Activated T-helper 1 cell treated with Interleukin-2 at 50 U/mL for 16 hours (primary cell): Measurements from ENCODE around the gene PRDM2.

Experiments used
- DNase-seq: peaks from one replicate; pipeline ENCODE4 v3.0.0-alpha.2; 2020; ENCODE audit warnings: low read depth

Gene PRDM2

GRCh38 chr1:13794231-13795187, 94.5 kb downstream of the PRDM2 start:
- DNase-seq, result no peak

DNA sequence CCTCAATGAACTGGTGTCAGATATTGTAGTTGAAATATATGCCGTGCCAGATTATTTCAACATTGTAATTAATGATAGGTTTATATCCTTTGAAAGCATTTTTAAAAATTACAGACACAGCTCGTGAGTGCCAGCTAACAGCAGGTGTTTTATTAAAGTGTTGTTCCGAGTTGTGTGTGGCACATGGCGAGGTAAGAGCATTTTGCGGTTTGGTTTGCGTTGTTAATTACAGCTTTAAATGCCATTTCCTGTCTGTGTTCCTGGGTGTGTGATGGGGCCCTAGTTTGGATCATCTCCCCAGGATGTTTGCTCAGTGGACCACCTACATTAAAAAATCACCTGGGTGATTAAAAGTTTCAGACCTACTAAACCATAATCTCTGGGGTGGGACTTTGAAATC, 97.4 kb downstream of the PRDM2 start:
- no peak for DNase-seq

- no peak for DNase-seq
Observed at GRCh38 chr1:13798120-13798519, 98.1 kb downstream of the PRDM2 start.

GRCh38 chr1:13799502-13800283, 99.7 kb downstream of the PRDM2 start:
- no peak for DNase-seq

- DNase-seq, result no peak
Observed at GRCh38 chr1:13801232-13801631, 101.2 kb downstream of the PRDM2 start.

DNA sequence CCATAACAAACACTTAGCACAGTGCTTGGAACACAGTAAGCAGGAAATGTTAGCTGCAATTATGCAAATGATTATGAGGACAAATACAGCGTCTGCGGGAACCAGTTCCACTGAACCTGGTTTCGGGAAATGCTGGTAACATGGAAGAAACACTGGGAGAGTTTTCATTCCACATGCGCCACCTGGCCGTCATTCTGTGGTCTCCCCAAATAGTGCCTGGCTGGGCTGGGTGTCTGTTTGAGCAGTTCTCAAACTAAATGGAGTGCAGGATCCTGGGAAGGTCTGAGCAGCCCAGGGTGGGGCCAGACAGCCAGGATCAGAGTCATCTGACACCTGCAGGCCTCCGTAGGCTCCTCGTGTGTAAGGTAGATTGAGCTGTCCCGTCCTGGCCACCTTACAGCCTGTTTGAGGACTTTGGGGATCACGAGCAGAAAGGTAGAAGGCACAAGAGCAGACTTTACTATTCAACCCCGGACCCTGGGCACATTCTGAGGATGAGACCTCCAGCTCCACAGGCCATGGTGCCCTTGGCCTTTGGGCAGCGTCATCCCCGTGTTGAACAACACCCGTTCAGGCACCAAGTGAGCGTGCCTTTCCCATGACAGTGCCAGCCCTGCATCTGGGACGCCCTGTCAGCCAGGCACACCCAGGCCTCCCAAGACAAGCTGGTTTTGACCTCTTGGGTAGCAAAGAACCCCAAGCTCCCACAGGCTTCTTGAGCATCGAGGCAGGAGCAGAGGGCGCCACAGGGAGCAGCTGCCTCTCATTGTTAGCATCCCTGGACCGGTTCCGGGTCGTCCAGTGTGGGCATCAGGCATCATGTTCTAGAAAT, 101.9 kb downstream of the PRDM2 start:
- no peak for DNase-seq

GRCh38 chr1:13802782-13803545, 103.0 kb downstream of the PRDM2 start:
- DNase-seq, result no peak

GRCh38 chr1:13803546-13804239, 103.7 kb downstream of the PRDM2 start:
- DNase-seq, result no peak

DNA sequence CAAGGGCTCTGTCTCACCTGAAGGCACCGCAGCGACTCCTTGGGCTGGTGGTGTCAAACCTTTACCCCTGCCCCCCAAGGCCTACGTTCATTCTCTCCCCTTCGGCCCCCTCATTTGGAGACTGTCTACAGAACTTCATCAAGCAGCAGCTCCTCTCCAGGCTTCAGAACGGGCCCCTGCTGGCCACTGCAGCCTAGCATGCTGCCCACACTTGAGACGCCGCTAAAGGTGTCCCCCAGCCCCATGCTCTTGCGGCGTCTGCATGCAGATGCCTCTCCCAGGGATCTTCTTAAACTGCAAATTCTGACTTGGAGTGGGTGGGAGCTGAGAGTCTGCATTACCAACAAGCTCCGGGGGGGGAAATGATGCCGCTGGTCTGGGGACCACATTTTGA, 104.2 kb downstream of the PRDM2 start:
- no peak for DNase-seq

- DNase-seq, result no peak
Observed at GRCh38 chr1:13805431-13805830, 105.4 kb downstream of the PRDM2 start.

- DNase-seq, result no peak
Observed at GRCh38 chr1:13806108-13806507, 106.1 kb downstream of the PRDM2 start.

GRCh38 chr1:13807209-13807608, 107.2 kb downstream of the PRDM2 start:
- no peak for DNase-seq

GRCh38 chr1:13808729-13809131, 108.7 kb downstream of the PRDM2 start:
- DNase-seq, result no peak

DNA sequence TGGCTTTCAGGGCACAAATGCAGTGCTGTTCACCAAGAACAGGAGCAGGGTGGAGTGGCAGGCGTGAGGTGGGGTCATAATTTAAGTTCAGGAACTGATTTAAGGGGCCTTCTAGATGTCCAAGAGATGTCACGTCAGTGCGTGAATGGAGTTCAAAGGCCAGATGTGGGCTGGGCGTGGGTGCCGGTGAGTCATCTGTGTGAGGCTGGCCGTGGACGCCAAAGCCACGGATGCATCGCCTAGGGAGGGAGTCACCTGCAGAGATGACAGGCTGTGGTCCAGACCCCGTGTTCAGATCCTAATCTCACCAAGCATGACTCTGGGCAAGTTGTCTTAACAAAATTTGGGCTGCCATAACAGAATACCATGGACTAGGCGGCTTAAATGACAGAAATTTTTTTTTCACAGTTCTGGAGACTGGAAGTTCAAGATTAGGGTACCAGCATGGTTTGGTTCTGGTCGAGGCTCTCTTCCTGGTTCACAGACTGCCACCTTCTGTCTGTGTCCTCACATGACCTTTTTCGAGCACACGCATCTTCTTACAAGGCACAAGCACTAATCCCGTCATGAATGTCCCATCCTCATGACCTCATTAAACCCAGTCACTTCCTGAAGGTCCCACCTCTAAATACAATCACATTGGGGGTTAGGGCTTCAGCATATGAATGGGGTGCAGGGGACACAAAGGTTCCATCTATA, 109.6 kb downstream of the PRDM2 start:
- DNase-seq, result no peak

DNA sequence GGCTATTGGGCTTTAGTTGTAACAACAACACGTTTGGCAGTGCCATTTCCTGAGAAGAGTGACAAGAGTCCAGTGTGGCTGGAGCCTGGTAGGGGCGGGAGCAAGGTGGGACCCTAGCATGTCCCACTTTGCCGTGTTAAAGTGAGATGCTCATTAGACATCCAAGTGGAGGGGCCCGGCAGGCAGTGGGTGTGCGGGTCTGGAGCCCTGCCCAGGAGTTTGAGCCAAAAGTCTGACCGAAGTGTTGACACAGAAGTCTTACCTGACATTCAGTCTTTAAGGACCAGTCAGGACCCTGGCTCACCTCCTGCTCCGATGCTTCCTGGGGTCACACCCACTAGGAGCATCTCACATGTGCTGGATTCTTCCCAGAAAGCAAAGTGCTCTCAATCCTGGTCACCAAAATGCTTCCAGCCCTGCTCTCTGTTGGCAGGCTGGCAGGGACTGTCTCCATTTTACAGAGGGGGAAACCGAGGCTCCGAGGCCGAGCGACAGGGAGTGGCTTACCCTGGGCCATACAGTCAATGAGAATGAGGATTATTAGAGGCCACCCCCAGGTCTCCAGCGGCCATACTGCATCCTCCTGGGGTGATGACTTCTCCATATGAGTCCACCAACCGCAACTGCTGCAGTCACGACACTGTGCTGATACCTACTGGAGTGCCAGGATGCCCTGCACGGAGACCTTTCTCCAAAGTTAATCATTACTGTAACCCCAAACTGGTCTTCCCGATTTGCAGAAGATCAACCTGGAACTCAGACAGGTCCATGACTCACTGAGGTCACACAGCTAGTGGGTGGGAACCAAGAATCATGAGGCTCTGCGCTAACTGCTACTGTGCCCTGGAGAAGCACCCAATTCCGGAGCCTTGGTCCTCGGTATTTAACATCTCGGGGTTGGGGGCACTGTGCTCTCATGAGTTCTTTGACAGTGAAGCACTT, 112.7 kb downstream of the PRDM2 start:
- no peak for DNase-seq

- DNase-seq, result peak; percentile 33
Observed at GRCh38 chr1:13813398-13814012, 113.5 kb downstream of the PRDM2 start.

DNA sequence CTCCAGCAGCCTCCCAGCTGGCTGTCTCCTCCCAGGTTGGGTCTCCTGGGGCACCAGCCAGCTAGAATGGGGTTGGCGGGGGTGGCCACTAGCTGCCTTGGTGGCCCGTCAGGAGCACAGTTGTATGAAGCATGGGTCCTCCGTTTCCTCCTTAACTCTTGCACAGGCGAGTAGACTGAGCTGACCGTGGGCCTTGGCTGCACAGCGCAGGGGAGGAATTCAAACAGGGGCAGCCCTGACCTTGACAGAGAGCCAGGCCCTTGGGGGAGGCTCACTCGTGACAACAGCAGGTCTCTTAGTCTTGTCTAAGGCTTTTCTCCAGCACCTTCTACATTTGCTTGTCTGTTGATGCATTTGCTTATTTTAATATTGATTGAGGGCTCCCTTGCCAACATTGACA, 114.1 kb downstream of the PRDM2 start:
- DNase-seq, result no peak

GRCh38 chr1:13816016-13816760, 116.2 kb downstream of the PRDM2 start:
- DNase-seq, result no peak
